GM10248 (cell line): ENCODE results near the gene PCDHA3.
"Not testable (repeated sequence)": the region's sequence is repeated elsewhere in the genome, so short reads cannot be mapped to it uniquely, and the experiment has no call there.

Experiments
- CTCF ChIA-PET: fragments of 300-600 bp; sonication (Branson Sonifier 250); formaldehyde crosslinking; extraction: SDS; loops from one replicate; lab custom pipeline; 2021; ENCODE audit warnings: antibody characterized with exemption; lab: Yijun Ruan, JAX
- POLR2A ChIA-PET: fragments of 350-650 bp; sonication (Branson Sonifier 250); formaldehyde crosslinking; extraction: SDS; loops from one replicate; lab custom pipeline; 2020; ENCODE audit warnings: antibody characterized with exemption; lab: Yijun Ruan, JAX
- DNase-seq: peaks from one replicate; pipeline ENCODE4 v3.0.0; 2012; ENCODE audit errors: extremely low spot score
- TF ChIP-seq, protein P1 (sequence below): IDR thresholded peaks from 2 replicates; pipeline ENCODE4 v1.5.1; 2012; ENCODE audit warnings: mild to moderate bottlenecking, low read depth; ENCODE audit errors: extremely low read depth, missing control alignments, control extremely low read depth

PCDHA3 gene

DNA sequence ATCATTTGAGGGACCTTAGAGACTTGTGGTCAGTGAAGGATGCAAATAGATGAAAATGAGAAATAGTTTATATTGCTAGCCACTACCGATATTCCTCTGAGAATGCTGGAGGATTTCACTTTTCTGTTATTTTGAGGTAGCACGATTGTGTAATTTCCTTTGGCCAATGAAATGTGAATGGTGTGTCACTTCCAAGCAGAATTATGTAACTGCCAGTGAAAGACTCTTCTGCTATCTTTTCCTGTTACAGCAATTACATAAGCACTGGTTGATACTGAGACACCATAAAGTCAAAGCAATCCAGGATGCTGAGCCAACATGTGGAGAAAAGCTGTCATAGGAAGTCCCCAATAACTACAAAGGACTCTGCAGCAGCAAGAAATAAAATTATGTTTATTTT, 9.8 kb upstream of the PCDHA3 start:
- DNase-seq = no peak
- POLR2A ChIA-PET = no interaction called here
- TF ChIP-seq, protein P1, sequence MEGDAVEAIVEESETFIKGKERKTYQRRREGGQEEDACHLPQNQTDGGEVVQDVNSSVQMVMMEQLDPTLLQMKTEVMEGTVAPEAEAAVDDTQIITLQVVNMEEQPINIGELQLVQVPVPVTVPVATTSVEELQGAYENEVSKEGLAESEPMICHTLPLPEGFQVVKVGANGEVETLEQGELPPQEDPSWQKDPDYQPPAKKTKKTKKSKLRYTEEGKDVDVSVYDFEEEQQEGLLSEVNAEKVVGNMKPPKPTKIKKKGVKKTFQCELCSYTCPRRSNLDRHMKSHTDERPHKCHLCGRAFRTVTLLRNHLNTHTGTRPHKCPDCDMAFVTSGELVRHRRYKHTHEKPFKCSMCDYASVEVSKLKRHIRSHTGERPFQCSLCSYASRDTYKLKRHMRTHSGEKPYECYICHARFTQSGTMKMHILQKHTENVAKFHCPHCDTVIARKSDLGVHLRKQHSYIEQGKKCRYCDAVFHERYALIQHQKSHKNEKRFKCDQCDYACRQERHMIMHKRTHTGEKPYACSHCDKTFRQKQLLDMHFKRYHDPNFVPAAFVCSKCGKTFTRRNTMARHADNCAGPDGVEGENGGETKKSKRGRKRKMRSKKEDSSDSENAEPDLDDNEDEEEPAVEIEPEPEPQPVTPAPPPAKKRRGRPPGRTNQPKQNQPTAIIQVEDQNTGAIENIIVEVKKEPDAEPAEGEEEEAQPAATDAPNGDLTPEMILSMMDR = no peak
- CTCF ChIA-PET = no interaction called here

DNA sequence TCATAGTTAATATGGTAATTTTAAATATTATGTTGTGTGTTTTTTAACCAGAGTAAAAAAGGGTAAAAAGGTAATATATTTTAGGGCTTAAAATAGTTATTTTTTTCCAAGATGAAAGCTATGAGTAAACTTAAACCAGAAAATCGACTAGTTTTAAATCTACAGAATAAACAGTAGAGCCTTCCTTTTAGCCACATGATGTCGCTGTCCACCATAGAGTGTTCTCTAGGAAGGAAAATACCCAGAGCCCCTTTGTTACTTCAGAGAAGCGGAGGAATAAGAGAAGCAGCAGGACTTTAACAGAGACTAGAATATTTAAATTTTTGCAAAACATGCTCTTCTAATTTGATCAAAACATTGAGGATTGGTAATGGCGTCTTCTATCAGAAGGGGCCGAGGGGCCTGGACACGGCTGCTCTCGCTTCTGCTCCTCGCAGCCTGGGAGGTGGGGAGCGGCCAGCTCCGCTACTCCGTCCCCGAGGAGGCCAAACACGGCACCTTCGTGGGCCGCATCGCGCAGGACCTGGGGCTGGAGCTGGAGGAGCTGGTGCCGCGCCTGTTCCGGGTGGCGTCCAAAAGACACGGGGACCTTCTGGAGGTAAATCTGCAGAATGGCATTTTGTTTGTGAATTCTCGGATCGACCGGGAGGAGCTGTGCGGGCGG, 6.1 kb upstream of the PCDHA3 start, which contains the start of gene PCDHA2:
TSS of gene PCDHA2 (plus strand) at position 258 of the 664 bp plus-strand sequence.
- TF ChIP-seq, protein P1 = no peak
- POLR2A ChIA-PET = no interaction called here
- no peak for DNase-seq
- CTCF ChIA-PET = no interaction called here

DNA sequence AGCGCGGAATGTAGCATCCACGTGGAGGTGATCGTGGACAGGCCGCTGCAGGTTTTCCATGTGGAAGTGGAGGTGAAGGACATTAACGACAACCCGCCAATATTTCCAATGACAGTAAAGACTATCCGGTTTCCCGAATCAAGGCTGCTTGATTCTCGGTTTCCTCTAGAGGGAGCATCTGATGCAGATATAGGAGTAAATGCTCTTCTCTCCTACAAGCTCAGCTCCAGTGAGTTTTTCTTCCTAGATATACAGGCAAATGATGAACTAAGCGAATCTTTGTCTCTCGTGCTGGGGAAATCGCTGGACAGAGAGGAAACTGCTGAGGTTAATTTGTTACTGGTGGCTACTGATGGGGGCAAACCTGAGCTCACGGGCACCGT, 5.6 kb upstream of the PCDHA3 start:
- ChIA-PET CTCF (no interaction called here), POLR2A (no interaction called here)
- TF ChIP-seq, protein P1 = no peak
- DNase-seq = no peak

DNA sequence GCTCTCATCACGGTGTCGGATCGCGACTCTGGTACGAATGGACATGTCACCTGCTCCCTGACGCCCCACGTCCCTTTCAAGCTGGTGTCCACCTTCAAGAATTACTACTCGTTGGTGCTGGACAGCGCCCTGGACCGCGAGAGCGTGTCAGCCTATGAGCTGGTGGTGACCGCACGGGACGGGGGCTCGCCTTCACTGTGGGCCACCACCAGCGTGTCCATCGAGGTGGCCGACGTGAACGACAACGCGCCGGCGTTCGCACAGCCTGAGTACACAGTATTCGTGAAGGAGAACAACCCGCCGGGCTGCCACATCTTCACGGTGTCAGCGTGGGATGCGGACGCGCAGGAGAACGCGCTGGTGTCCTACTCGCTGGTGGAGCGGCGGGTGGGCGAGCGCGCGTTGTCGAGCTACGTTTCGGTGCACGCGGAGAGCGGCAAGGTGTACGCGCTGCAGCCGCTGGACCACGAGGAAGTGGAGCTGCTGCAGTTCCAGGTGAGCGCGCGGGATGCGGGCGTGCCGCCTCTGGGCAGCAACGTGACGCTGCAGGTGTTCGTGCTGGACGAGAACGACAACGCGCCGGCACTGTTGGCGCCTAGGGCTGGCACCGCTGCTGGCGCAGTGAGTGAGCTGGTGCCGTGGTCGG, 4.7 kb upstream of the PCDHA3 start:
- DNase-seq, POLR2A ChIA-PET, CTCF ChIA-PET: not testable (repeated sequence)

DNA sequence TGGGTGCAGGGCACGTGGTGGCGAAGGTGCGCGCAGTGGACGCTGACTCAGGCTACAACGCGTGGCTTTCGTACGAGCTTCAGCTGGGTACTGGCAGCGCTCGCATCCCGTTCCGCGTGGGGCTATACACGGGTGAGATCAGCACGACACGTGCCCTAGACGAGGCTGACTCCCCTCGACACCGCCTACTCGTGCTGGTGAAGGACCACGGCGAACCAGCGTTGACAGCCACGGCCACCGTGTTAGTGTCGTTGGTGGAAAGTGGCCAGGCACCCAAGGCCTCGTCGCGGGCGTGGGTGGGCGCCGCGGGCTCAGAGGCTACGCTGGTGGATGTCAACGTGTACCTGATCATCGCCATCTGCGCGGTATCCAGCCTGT, 4.2 kb upstream of the PCDHA3 start:
- CTCF ChIA-PET = no interaction called here
- POLR2A ChIA-PET = no interaction called here
- no peak for DNase-seq
- TF ChIP-seq, protein P1 = no peak

DNA sequence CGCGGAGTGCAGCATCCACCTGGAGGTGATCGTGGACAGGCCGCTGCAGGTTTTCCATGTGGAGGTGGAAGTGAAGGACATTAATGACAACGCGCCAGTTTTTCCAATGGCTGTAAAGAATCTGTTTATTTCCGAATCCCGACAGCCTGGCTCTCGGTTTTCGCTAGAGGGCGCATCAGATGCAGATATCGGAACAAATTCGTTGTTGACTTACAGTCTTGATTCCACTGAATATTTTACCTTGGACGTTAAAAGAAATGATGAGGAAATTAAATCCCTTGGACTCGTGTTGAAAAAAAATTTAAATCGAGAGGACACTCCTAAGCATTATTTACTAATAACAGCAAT, 611 bp downstream of the PCDHA3 start:
- CTCF ChIA-PET = no interaction called here
- POLR2A ChIA-PET = no interaction called here
- DNase-seq = no peak
- TF ChIP-seq, protein P1 = no peak

DNA sequence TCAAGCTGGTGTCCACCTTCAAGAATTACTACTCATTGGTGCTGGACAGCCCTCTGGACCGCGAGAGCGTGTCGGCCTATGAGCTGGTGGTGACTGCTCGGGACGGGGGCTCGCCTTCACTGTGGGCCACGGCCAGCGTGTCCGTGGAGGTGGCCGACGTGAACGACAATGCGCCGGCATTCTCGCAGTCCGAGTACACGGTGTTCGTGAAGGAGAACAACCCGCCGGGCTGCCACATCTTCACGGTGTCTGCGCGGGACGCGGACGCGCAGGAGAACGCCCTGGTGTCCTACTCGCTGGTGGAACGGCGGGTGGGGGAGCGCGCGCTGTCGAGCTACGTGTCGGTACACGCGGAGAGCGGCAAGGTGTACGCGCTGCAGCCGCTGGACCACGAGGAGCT, 1.5 kb downstream of the PCDHA3 start:
- CTCF ChIA-PET, POLR2A ChIA-PET, DNase-seq: not testable (repeated sequence)

DNA sequence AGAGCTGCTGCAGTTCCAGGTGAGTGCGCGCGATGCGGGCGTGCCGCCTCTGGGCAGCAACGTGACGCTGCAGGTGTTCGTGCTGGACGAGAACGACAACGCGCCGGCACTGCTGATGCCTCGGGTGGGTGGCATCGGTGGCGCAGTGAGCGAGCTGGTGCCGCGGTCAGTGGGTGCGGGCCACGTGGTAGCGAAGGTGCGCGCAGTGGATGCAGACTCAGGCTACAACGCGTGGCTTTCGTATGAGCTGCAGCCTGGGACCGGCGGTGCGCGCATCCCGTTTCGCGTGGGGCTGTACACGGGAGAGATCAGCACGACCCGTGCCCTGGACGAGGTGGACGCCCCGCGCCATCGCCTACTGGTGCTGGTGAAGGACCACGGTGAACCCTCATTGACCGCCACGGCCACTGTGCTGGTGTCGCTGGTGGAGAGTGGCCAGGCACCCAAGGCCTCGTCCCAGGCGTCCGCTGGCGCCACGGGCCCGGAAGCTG, 2.0 kb downstream of the PCDHA3 start:
- no peak for DNase-seq
- ChIA-PET CTCF (no interaction called here), POLR2A (no interaction called here)
- TF ChIP-seq, protein P1 = no peak
